ENCODE results near the gene ACR. TPM values are rescaled to one million over a fixed set of nuclear protein-coding genes. Genes with fewer than 3 reads are reported as not detected.

ACR gene
- total and polyA plus RNA-seq, 10 of the 15 experiments (the other 5 are each of a cell fraction or from before 2014, with no cell fraction given), result not detected

DNA sequence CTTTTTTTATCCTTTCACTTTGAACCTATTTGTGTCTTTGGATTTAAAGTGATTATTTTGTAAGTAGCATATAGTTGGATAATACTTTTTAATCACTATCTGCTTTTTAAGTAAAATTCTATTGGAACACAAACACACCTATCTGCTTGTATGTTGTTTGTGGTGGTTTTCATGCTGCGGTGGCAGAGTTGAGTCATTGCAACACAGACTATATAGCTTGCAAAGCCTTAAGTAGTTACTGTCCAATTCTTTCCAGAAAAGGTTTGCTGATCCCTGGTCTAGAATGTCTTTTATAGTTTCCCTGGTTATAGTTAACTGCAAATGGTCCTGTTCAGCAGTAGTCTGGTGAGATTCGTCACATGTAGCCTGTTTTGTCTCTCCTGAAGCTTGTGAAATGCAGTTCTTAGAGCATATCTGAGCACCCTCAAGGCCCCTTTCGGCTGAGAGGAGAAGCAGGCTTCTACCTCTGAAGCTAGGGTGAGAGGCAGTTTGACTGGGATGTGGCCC, 43.9 kb upstream of the ACR start (continued):
- TF ChIP-seq, protein P1, sequence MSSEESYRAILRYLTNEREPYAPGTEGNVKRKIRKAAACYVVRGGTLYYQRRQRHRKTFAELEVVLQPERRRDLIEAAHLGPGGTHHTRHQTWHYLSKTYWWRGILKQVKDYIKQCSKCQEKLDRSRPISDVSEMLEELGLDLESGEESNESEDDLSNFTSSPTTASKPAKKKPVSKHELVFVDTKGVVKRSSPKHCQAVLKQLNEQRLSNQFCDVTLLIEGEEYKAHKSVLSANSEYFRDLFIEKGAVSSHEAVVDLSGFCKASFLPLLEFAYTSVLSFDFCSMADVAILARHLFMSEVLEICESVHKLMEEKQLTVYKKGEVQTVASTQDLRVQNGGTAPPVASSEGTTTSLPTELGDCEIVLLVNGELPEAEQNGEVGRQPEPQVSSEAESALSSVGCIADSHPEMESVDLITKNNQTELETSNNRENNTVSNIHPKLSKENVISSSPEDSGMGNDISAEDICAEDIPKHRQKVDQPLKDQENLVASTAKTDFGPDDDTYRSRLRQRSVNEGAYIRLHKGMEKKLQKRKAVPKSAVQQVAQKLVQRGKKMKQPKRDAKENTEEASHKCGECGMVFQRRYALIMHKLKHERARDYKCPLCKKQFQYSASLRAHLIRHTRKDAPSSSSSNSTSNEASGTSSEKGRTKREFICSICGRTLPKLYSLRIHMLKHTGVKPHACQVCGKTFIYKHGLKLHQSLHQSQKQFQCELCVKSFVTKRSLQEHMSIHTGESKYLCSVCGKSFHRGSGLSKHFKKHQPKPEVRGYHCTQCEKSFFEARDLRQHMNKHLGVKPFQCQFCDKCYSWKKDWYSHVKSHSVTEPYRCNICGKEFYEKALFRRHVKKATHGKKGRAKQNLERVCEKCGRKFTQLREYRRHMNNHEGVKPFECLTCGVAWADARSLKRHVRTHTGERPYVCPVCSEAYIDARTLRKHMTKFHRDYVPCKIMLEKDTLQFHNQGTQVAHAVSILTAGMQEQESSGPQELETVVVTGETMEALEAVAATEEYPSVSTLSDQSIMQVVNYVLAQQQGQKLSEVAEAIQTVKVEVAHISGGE (CRISPR knock-in tag; IDR thresholded peaks at IDR 0.05), result no peak
- TF ChIP-seq MEF2A (IDR thresholded peaks at IDR 0.05; ENCODE audit: insufficient read depth, low read depth, low read length), result no peak
- no peak for TF ChIP-seq PAX8 (IDR thresholded peaks at IDR 0.05)
- TF ChIP-seq ESRRA (IDR thresholded peaks at IDR 0.05; ENCODE audit: low read length), result no peak
- no peak for TF ChIP-seq NR2C1 (IDR thresholded peaks at IDR 0.05)
- no peak for TF ChIP-seq NR2F1 (conservative IDR thresholded peaks at IDR 0.05)

DNA sequence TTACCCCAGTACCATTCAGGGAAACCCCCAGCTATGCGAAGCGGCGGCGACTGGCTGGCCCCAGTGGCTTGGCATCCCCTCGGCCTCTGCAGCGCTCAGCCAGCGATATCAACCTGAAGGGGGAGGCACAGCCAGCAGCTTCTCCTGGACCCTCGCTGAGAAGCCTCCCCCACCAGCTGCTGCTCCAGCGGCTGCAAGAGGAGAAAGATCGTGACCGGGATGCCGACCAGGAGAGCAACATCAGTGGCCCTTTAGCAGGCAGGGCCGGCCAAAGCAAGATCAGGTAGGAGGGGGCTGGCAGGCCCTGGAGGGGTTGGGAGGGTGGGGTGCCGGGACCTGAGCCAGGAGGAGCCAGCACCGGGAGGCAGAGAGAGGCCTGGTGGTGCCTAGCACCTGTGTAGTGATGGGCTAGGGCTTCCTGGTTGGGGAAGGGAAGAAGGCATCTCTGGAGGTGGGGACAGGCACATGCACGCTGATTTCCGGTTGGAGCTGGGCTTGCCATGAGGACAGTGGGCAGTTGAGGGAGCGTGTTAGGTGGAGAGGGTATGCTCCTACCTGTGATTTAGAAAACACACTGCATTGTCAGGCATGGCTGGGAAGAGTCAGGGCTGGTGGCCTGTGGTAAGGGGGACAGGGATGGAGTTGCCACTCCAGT, 43.1 kb upstream of the ACR start:
- no peaks in the 10 kb centered on the region for H4K20me1 ChIP-seq (ENCODE audit: control insufficient read depth, insufficient read depth)
- no peak for ATAC-seq
- no peaks in the 10 kb centered on the region for H3K27me3 ChIP-seq (replicated peaks in 1 of 2; ENCODE audit: control insufficient read depth in 2 of 2, insufficient read depth in 2 of 2, low read length in 1 of 2)
- H2AFZ ChIP-seq (ENCODE audit: control insufficient read depth, low read depth, low read length), result no peak overlapping the region
- ChIA-PET RAD21 (ENCODE audit: unreplicated experiment) (no interaction called here), SMC1A (ENCODE audit: uncharacterized antibody, unreplicated experiment) (no interaction called here), CTCF (no interaction called here), POLR2A (no interaction called here)
- H3K4me2 ChIP-seq (ENCODE audit: control insufficient read depth, insufficient read depth), result no peak overlapping the region
- in situ Hi-C loops (cut with MboI), result no loop called here
- no peaks in the 10 kb centered on the region for H3K9me3 ChIP-seq (replicated peaks; ENCODE audit: control insufficient read depth, insufficient read depth, low read length)
- H3K79me2 ChIP-seq (ENCODE audit: control insufficient read depth, insufficient read depth, low read length), result no peaks in the 10 kb centered on the region
- no peak for DNase-seq (ENCODE audit: low read depth, low spot score)
- TF ChIP-seq NBN (IDR thresholded peaks at IDR 0.05) (no peak), TAF1 (IDR thresholded peaks at IDR 0.05; ENCODE audit: borderline replicate concordance, low read depth, low read length) (no peak), CREM (IDR thresholded peaks at IDR 0.05; ENCODE audit: low read depth) (no peak), SIN3A (IDR thresholded peaks at IDR 0.05; ENCODE audit: low read depth, low read length) (no peak), ZNF622 (IDR thresholded peaks at IDR 0.05) (no peak)
- TF ChIP-seq, protein P2, sequence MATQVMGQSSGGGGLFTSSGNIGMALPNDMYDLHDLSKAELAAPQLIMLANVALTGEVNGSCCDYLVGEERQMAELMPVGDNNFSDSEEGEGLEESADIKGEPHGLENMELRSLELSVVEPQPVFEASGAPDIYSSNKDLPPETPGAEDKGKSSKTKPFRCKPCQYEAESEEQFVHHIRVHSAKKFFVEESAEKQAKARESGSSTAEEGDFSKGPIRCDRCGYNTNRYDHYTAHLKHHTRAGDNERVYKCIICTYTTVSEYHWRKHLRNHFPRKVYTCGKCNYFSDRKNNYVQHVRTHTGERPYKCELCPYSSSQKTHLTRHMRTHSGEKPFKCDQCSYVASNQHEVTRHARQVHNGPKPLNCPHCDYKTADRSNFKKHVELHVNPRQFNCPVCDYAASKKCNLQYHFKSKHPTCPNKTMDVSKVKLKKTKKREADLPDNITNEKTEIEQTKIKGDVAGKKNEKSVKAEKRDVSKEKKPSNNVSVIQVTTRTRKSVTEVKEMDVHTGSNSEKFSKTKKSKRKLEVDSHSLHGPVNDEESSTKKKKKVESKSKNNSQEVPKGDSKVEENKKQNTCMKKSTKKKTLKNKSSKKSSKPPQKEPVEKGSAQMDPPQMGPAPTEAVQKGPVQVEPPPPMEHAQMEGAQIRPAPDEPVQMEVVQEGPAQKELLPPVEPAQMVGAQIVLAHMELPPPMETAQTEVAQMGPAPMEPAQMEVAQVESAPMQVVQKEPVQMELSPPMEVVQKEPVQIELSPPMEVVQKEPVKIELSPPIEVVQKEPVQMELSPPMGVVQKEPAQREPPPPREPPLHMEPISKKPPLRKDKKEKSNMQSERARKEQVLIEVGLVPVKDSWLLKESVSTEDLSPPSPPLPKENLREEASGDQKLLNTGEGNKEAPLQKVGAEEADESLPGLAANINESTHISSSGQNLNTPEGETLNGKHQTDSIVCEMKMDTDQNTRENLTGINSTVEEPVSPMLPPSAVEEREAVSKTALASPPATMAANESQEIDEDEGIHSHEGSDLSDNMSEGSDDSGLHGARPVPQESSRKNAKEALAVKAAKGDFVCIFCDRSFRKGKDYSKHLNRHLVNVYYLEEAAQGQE (IDR thresholded peaks at IDR 0.05; ENCODE audit: low read depth, low read length), result no peak
- no peaks in the 10 kb centered on the region for H3K4me1 ChIP-seq (ENCODE audit: control insufficient read depth, insufficient read depth, low read length)
- H3K9ac ChIP-seq (ENCODE audit: control insufficient read depth, insufficient read depth, low read length), result no peak overlapping the region
- BruUV-seq (replicated peaks), result no TSS peak
- H3K27ac ChIP-seq (ENCODE audit: control insufficient read depth, insufficient read depth), result no peak overlapping the region
- H3K4me3 ChIP-seq, result no peak overlapping the region
- FAIRE-seq, result no peak
- WGBS (ENCODE audit: insufficient coverage, insufficient replicate concordance, low lambda C conversion rate, missing lambda C conversion rate), result 62% methylated on average over 18 of the region's 18 CpGs
- intact Hi-C loops (cut with micrococcal nuclease; ENCODE audit: unreplicated experiment), result loop anchor here (5.0 kb wide), 2 partner anchors 73 to 443 kb away; partner anchors contain the start of gene HDAC10
- H3K36me3 ChIP-seq (ENCODE audit: control insufficient read depth in 2 of 2, insufficient read depth in 2 of 2, low read length in 1 of 2), result no peaks in the 10 kb centered on the region
